ENCODE data around the gene ALDH1L1.

GRCh38 chr3:126155280-126155640 is 25.1 kb downstream of the ALDH1L1 start:
- TF ChIP-seq ARNTL (CRISPR knock-in tag; IDR thresholded peaks at IDR 0.05; ENCODE audit: borderline replicate concordance, low read depth) (no peak), TCF4 (CRISPR knock-in tag; IDR thresholded peaks at IDR 0.05; ENCODE audit: borderline replicate concordance) (no peak), PATZ1 (CRISPR knock-in tag; IDR thresholded peaks at IDR 0.05; ENCODE audit: borderline replicate concordance) (no peak)

Measured in SK-N-SH treated with all-trans-retinoic acid at 6 μM for 48 hours (cell line).